ENCODE data around the gene SEC23A.

The SEC23A gene

GRCh38 chr14:38991299-38991698 is 111.7 kb downstream of the SEC23A start:
- ChIA-PET CTCF (interaction anchor here (0.7 to 2.5 kb wide), 4 partner anchors 10 to 124 kb away, joined by 3 to 15 read pairs (median 5); no protein-coding TSS in a partner anchor), POLR2A (no interaction called here)
- TF ChIP-seq, protein P1, sequence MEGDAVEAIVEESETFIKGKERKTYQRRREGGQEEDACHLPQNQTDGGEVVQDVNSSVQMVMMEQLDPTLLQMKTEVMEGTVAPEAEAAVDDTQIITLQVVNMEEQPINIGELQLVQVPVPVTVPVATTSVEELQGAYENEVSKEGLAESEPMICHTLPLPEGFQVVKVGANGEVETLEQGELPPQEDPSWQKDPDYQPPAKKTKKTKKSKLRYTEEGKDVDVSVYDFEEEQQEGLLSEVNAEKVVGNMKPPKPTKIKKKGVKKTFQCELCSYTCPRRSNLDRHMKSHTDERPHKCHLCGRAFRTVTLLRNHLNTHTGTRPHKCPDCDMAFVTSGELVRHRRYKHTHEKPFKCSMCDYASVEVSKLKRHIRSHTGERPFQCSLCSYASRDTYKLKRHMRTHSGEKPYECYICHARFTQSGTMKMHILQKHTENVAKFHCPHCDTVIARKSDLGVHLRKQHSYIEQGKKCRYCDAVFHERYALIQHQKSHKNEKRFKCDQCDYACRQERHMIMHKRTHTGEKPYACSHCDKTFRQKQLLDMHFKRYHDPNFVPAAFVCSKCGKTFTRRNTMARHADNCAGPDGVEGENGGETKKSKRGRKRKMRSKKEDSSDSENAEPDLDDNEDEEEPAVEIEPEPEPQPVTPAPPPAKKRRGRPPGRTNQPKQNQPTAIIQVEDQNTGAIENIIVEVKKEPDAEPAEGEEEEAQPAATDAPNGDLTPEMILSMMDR (IDR thresholded peaks at IDR 0.05; ENCODE audit: control extremely low read depth, extremely low read depth, low read depth, missing control alignments) = no peak

DNA sequence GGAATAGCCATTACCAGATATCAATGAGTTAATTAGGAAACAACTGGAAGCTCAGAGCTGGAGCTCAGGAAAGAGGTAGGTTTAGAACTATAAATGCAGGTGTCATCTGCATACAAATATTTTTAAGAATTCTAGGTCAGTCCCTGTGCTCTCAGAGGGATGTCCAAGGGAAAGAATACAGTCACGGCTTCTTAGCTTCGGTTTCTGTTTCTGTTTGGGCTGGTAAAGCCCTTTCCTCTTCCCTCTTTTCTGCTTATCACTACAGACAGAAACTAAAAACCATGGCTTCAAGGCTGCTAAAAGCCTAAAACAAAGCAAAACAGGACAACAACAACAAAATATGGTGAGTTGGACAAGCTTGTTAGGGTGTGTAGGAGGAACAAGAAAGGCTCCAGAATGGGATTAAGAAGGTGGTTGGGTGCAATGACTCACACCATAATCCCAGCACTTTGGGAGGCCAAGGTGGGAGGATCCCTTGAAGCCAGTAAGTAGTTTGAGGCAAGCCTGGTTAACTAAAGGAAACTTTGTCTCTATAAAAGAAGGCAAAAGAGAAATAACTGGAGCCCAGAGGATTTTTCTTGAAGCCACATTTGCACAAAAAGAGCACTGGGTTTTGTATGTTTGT is 113.0 kb downstream of the SEC23A start:
- ChIA-PET POLR2A (no interaction called here), CTCF (interaction anchor here (1.2 to 2.5 kb wide), 5 partner anchors 9 to 123 kb away, joined by 3 to 15 read pairs (median 5); no protein-coding TSS in a partner anchor)
- TF ChIP-seq, protein P1 (IDR thresholded peaks at IDR 0.05; ENCODE audit: control extremely low read depth, extremely low read depth, low read depth, missing control alignments) = no peak
- no peak for DNase-seq (ENCODE audit: extremely low spot score)

More at GRCh38 chr14:38991299-38991698, 111.7 kb downstream of the SEC23A start:
- DNase-seq (ENCODE audit: extremely low spot score) = no peak

DNA sequence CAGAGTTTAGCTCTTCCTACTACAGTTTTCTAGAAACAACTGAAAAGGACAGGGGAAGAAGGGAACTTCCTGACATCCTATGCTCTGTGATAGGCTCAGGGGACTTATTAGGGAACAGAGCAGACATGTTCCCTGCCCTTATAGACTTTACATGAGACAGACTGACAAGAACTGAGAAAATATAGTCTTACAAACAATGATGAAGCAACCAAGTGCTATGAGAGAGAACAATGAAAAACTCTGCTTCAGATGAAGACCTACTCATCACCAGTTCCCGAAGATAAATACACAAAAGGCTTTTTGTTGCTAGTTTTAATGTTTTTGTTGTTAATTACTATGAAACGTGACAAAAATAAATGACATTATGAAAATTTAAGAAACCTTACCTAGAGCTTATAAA is 115.3 kb downstream of the SEC23A start:
- ChIA-PET POLR2A (no interaction called here), CTCF (no interaction called here)
- no peak for DNase-seq (ENCODE audit: extremely low spot score)
- TF ChIP-seq, protein P1 (IDR thresholded peaks at IDR 0.05; ENCODE audit: control extremely low read depth, extremely low read depth, low read depth, missing control alignments) = no peak

- no peak for DNase-seq (ENCODE audit: extremely low spot score)
- ChIA-PET CTCF (interaction anchor here (1.1 to 1.4 kb wide), 2 partner anchors 16 to 33 kb away, joined by 3 to 4 read pairs; no protein-coding TSS in a partner anchor), POLR2A (no interaction called here)
- TF ChIP-seq, protein P1 (IDR thresholded peaks at IDR 0.05; ENCODE audit: control extremely low read depth, extremely low read depth, low read depth, missing control alignments) = no peak
Observed at GRCh38 chr14:38982837-38983236, 120.2 kb downstream of the SEC23A start.

DNA sequence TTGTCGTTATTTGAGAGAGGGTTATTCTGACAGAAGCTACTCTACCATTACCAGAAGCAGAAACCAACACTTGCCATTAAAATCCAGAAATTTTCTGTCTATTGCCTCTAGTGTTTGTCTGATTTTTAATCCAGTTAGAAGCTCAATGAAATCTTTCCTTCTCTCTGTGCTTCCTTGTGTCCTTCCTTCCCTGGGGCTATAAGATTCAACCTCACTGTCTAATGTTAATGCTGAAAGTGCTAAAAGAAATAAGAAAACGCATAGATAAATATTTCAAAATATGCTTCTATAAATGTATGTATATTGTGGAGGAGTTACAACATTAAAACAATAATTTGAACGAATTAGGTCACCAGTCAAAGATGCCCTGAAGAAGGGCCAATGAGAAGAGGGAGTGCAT is 120.8 kb downstream of the SEC23A start:
- ChIA-PET POLR2A (no interaction called here), CTCF (interaction anchor here (1.4 kb wide), 1 partner anchor 33 kb away, joined by 4 read pairs; no protein-coding TSS in a partner anchor)
- DNase-seq (ENCODE audit: extremely low spot score) = no peak

More for the DNA sequence above, 120.8 kb downstream of the SEC23A start:
- TF ChIP-seq, protein P1 (IDR thresholded peaks at IDR 0.05; ENCODE audit: control extremely low read depth, extremely low read depth, low read depth, missing control alignments) = no peak

Measured in GM10248 (cell line).